Head of caudate nucleus (tissue), 42 donors: ENCODE measurements around the gene AMOTL2.
A peak's percentile ranks its signal among the peaks of the same experiment; 100 is the strongest.

Experiments
- DNase-seq, 42 donors: peaks; one replicate each; pipeline versions ENCODE4 v3.0.0 to v3.0.0-alpha.2; 2020 to 2021; ENCODE audit warnings: mixed read lengths in 7 of 42
- intact Hi-C: fragments of 100-400 bp; cut with DNase I; formaldehyde crosslinking; loops from one replicate; pipeline ENCODE4 v1.15.0; 2022

Gene AMOTL2

GRCh38 chr3:134359121-134360010 is 14.9 kb downstream of the AMOTL2 start:
- DNase-seq: peak in 4 of 42 donors; percentile 13 to 35 (median 24)
- intact Hi-C loops: loop anchor here (5.0 to 10.0 kb wide), 2 partner anchors 47 to 115 kb away; no protein-coding TSS in a partner anchor

GRCh38 chr3:134357914-134358811 is 16.1 kb downstream of the AMOTL2 start:
- DNase-seq: peak in 8 of 42 donors; percentile 17 to 77 (median 50)
- intact Hi-C loops: no loop called here

GRCh38 chr3:134357261-134357913 is 16.9 kb downstream of the AMOTL2 start:
- intact Hi-C loops: no loop called here
- peak in 4 of 42 donors; percentile 4 to 29 (median 15) for DNase-seq

- intact Hi-C loops: no loop called here
- peak in 2 of 42 donors; percentile 19 for DNase-seq
Observed at GRCh38 chr3:134356411-134357040, 17.7 kb downstream of the AMOTL2 start.

- intact Hi-C loops: no loop called here
- DNase-seq: no peak
Observed at GRCh38 chr3:134355416-134355815, 18.8 kb downstream of the AMOTL2 start.

- DNase-seq: peak in 2 of 42 donors; percentile 18 to 26
- intact Hi-C loops: no loop called here
Observed at GRCh38 chr3:134354612-134355251, 19.5 kb downstream of the AMOTL2 start.

- DNase-seq: peak in 1 of 42 donors; percentile 23
- intact Hi-C loops: no loop called here
Observed at GRCh38 chr3:134353831-134354611, 20.2 kb downstream of the AMOTL2 start.

GRCh38 chr3:134353171-134353825 is 20.9 kb downstream of the AMOTL2 start:
- no peak for DNase-seq
- intact Hi-C loops: no loop called here

GRCh38 chr3:134352031-134352671 is 22.1 kb downstream of the AMOTL2 start:
- intact Hi-C loops: no loop called here
- no peak for DNase-seq

GRCh38 chr3:134351427-134351826 is 22.8 kb downstream of the AMOTL2 start:
- no peak for DNase-seq
- intact Hi-C loops: no loop called here

GRCh38 chr3:134350861-134351311 is 23.4 kb downstream of the AMOTL2 start:
- intact Hi-C loops: no loop called here
- no peak for DNase-seq

- intact Hi-C loops: no loop called here
- no peak for DNase-seq
Observed at GRCh38 chr3:134350266-134350665, 24.0 kb downstream of the AMOTL2 start.

- DNase-seq: no peak
- intact Hi-C loops: no loop called here
Observed at GRCh38 chr3:134348524-134348923, 25.7 kb downstream of the AMOTL2 start.

- intact Hi-C loops: no loop called here
- no peak for DNase-seq
Observed at GRCh38 chr3:134347551-134347950, 26.7 kb downstream of the AMOTL2 start.

- intact Hi-C loops: no loop called here
- no peak for DNase-seq
Observed at GRCh38 chr3:134346744-134347143, 27.5 kb downstream of the AMOTL2 start.

- intact Hi-C loops: no loop called here
Observed at GRCh38 chr3:134345202-134345601, 29.0 kb downstream of the AMOTL2 start.

More at GRCh38 chr3:134345202-134345601, 29.0 kb downstream of the AMOTL2 start:
- no peak for DNase-seq
